ENCODE measurements around the gene GALNT15.

DNA sequence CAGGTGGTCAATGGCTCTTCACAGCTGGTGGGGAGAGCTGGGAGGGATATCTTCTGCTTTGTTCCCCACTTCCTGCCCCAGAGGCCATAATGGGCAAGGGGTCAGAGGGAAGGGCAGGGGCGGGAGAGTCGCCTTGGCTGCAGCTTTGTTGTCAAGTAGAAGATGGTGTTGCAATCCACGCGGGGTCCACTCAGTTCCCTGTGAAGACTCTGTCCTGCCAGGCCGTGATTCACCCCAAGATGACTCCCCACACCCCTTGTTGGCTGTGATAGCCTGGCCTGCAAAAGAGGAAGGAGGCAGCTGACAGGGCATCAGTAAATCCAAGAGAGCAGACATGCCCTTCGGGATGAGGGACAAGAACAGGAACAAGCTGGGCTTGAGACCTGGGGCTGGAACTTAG is 6.9 kb downstream of the GALNT15 start:
- TF ChIP-seq EZH2phosphoT487 (IDR thresholded peaks at IDR 0.05; ENCODE audit: low read depth): no peak
- TF ChIP-seq, protein P1, sequence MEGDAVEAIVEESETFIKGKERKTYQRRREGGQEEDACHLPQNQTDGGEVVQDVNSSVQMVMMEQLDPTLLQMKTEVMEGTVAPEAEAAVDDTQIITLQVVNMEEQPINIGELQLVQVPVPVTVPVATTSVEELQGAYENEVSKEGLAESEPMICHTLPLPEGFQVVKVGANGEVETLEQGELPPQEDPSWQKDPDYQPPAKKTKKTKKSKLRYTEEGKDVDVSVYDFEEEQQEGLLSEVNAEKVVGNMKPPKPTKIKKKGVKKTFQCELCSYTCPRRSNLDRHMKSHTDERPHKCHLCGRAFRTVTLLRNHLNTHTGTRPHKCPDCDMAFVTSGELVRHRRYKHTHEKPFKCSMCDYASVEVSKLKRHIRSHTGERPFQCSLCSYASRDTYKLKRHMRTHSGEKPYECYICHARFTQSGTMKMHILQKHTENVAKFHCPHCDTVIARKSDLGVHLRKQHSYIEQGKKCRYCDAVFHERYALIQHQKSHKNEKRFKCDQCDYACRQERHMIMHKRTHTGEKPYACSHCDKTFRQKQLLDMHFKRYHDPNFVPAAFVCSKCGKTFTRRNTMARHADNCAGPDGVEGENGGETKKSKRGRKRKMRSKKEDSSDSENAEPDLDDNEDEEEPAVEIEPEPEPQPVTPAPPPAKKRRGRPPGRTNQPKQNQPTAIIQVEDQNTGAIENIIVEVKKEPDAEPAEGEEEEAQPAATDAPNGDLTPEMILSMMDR (IDR thresholded peaks at IDR 0.05; ENCODE audit: low read depth, low read length): no peak
